AG09309 (cell line): ENCODE measurements around the gene MYO19.

Source experiments
- DNase-seq: peaks from one replicate; pipeline ENCODE4 v3.0.0-alpha.2; 2010; ENCODE audit warnings: low read depth
- H3K4me3 ChIP-seq: 2 replicates; pipeline ENCODE4 v1.5.1; 2011; ENCODE audit warnings: mild to moderate bottlenecking, low read depth, low read length, moderate library complexity; ENCODE audit not compliant: control insufficient read depth
- TF ChIP-seq, protein P1 (sequence below): IDR thresholded peaks from 2 replicates; pipeline ENCODE4 v1.5.1; 2011; ENCODE audit warnings: mild to moderate bottlenecking, low read depth, low read length, inconsistent platforms; ENCODE audit not compliant: insufficient read depth, control insufficient read depth; ENCODE audit errors: missing control alignments

Gene MYO19

GRCh38 chr17:36544307-36545076 lies 9.8 kb upstream of the MYO19 start, which contains the start of gene GGNBP2:
Gene GGNBP2 (plus strand): TSS chr17:36544919. CDS start chr17:36545725, 806 bp downstream.
- TF ChIP-seq, protein P1, sequence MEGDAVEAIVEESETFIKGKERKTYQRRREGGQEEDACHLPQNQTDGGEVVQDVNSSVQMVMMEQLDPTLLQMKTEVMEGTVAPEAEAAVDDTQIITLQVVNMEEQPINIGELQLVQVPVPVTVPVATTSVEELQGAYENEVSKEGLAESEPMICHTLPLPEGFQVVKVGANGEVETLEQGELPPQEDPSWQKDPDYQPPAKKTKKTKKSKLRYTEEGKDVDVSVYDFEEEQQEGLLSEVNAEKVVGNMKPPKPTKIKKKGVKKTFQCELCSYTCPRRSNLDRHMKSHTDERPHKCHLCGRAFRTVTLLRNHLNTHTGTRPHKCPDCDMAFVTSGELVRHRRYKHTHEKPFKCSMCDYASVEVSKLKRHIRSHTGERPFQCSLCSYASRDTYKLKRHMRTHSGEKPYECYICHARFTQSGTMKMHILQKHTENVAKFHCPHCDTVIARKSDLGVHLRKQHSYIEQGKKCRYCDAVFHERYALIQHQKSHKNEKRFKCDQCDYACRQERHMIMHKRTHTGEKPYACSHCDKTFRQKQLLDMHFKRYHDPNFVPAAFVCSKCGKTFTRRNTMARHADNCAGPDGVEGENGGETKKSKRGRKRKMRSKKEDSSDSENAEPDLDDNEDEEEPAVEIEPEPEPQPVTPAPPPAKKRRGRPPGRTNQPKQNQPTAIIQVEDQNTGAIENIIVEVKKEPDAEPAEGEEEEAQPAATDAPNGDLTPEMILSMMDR: no peak
- DNase-seq: peak; percentile 60
- peak within 1 kb of the TSS; percentile 90 for H3K4me3 ChIP-seq

DNA sequence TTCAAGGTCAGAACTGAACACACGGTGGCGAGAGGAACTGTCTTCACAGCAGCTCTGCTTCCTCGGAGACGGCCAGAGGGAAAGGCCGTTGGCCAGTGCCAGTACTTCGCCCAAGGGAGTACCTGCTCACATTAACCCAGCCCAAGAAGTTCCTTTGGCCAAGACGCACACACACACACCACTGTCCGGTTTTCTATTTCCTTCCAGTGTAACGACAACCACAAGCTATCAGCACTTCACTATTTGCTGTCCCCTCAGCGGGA lies 9.3 kb upstream of the MYO19 start:
- TF ChIP-seq, protein P1: peak; percentile 21
- no peak for DNase-seq
- H3K4me3 ChIP-seq: peak overlapping the region; percentile 90

GRCh38 chr17:36542755-36543154 lies 8.1 kb upstream of the MYO19 start:
- no peak overlapping the region for H3K4me3 ChIP-seq
- TF ChIP-seq, protein P1: no peak
- DNase-seq: no peak

- TF ChIP-seq, protein P1: no peak
- DNase-seq: no peak
- no peak overlapping the region for H3K4me3 ChIP-seq
Observed at GRCh38 chr17:36540696-36541095, 6.0 kb upstream of the MYO19 start.

DNA sequence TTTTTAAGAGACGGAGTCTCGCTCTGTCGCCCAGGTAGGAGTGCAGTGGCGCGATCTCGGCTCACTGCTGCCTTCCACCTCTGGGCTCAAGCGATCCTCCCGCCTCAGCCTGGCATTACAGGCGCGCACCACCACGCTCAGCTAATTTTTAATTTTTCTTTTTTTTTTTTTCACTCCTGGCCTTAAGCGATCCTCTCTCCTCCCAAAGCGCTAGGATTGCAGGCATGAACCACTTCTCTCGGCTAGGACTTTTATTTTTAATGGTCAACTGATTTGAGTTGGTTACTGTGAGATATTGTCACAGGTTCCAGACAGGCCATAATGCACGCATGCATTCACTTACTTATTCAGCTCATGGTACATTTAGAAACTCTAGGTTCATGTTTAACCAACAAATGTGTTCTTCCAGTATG lies 1.0 kb upstream of the MYO19 start:
- no peak for DNase-seq
- TF ChIP-seq, protein P1: no peak
- peak overlapping the region; percentile 65 for H3K4me3 ChIP-seq

DNA sequence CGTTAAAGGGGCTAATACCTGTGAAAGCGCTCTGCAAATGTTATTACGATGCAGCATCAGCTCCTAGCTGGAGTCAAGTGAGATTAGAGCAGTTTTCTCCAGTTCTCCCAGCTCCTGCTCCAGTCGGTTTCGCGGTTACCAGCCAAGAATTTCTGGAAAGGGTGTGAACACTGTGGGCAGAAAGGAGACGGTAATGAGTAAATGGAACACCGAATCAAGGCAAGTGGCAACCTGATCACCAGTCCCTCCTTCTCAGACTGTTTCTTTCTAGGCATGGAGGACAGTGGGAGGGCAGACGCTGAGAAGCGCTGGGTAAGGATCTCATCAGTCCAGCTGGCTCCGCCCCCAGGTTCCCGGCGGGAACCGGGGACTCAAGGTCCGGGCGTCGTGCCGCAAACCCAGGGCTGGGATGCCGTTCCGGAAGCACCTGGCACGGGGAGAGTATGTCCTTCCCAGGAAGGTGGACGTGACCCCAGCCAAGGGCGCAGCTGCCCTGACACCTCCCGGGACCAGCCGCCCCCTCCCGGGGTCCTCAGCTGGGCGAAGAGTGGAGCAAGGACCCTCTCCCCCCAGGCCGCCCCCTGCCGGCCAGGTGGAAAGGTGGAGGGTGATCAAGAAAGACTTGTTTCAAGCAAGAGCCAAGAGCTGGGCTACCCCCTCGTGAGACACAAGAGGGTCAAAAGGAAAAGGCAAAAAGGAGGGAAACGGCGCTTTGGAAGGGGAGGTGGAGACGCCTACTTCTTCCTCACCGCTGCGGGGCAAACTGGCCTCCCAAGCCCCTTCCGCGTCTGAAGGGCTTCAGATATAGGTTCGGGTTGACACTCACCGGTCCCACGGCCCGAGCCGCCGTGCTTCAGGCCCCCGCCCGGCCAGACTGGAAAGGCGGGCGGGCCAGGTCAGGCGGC lies 481 bp downstream of the MYO19 start:
- no peak for DNase-seq
- TF ChIP-seq, protein P1: peak; percentile 54
- peak overlapping the region; percentile 65 for H3K4me3 ChIP-seq
